SU-DHL-6 (cell line): ENCODE data around the gene AFG3L2.

Experiments used
- H2AFZ ChIP-seq: fragments of 200-600 bp; sonication (generic); 2 replicates; pipeline ENCODE4 v1.6.1; 2014; ENCODE audit warnings: low read depth, mild to moderate bottlenecking, moderate library complexity, mixed read lengths, antibody characterized with exemption, low read length; ENCODE audit not compliant: severe bottlenecking
- H3F3A ChIP-seq: fragments of 200-600 bp; shearing (Covaris generic); 2 replicates; pipeline ENCODE4 v1.6.0; 2016; ENCODE audit warnings: antibody characterized with exemption, mild to moderate bottlenecking; ENCODE audit not compliant: insufficient read depth
- H3K27ac ChIP-seq: fragments of 200-600 bp; sonication (generic); 2 replicates; pipeline ENCODE4 v1.5.1; 2016; ENCODE audit warnings: low read depth, mild to moderate bottlenecking, low read length, moderate library complexity, mixed read lengths
- H3K27me3 ChIP-seq: fragments of 200-600 bp; sonication (generic), shearing (Covaris generic); 2 replicates; pipeline ENCODE4 v1.6.0; 2014; ENCODE audit warnings: mild to moderate bottlenecking, low read length
- H3K36me3 ChIP-seq: fragments of 200-600 bp; sonication (generic); 2 replicates; pipeline ENCODE4 v1.6.1; 2014; ENCODE audit warnings: mild to moderate bottlenecking, low read length, mixed read lengths
- H3K4me2 ChIP-seq: fragments of 300-600, 200-600 bp; shearing (Covaris generic), sonication (generic); 2 replicates; pipeline ENCODE4 v1.6.0; 2014; ENCODE audit warnings: low read length, low read depth, mild to moderate bottlenecking; ENCODE audit not compliant: poor library complexity, severe bottlenecking
- H3K4me3 ChIP-seq: fragments of 200-600 bp; sonication (generic); 2 replicates; pipeline ENCODE4 v1.5.1; 2014; ENCODE audit warnings: antibody characterized with exemption, low read length, mild to moderate bottlenecking, mixed read lengths; ENCODE audit not compliant: insufficient read depth, poor library complexity, severe bottlenecking
- H3K79me2 ChIP-seq: fragments of 200-600 bp; sonication (generic); 2 replicates; pipeline ENCODE4 v1.6.1; 2014; ENCODE audit warnings: mild to moderate bottlenecking, low read length, moderate library complexity; ENCODE audit not compliant: insufficient read depth
- H3K9ac ChIP-seq: fragments of 200-600 bp; sonication (generic); 2 replicates; pipeline ENCODE4 v1.7.0; 2014; ENCODE audit warnings: mild to moderate bottlenecking, low read length
- H3K9me2 ChIP-seq: fragments of 200-600 bp; sonication (generic); replicated peaks from 2 replicates; pipeline ENCODE4 v1.6.1; 2014; ENCODE audit warnings: low read length; ENCODE audit not compliant: insufficient read depth
- H3K9me3 ChIP-seq: fragments of 200-600 bp; sonication (generic); 2 replicates; pipeline ENCODE4 v1.6.1; 2014; ENCODE audit warnings: low read length, mixed read lengths; ENCODE audit not compliant: insufficient read depth
- H4K20me1 ChIP-seq: fragments of 200-600 bp; sonication (generic); 2 replicates; pipeline ENCODE4 v1.6.1; 2014; ENCODE audit warnings: low read depth, mild to moderate bottlenecking, antibody characterized with exemption, low read length, moderate library complexity, mixed read lengths
- EZH2phosphoT487 ChIP-seq: fragments of 200-600 bp; sonication (generic), shearing (Covaris generic); conservative IDR thresholded peaks from 2 replicates; pipeline ENCODE4 v1.6.1; 2018; ENCODE audit warnings: mild to moderate bottlenecking, antibody characterized with exemption, low read length, moderate library complexity, mixed read lengths
- TF ChIP-seq, protein P1 (sequence below): fragments of 200-600 bp; sonication (generic); IDR thresholded peaks from one replicate; pipeline ENCODE4 v1.5.1; 2017; ENCODE audit warnings: antibody characterized with exemption, mild to moderate bottlenecking, low read length, moderate library complexity; ENCODE audit not compliant: insufficient read depth, poor library complexity, severe bottlenecking

The AFG3L2 gene

DNA sequence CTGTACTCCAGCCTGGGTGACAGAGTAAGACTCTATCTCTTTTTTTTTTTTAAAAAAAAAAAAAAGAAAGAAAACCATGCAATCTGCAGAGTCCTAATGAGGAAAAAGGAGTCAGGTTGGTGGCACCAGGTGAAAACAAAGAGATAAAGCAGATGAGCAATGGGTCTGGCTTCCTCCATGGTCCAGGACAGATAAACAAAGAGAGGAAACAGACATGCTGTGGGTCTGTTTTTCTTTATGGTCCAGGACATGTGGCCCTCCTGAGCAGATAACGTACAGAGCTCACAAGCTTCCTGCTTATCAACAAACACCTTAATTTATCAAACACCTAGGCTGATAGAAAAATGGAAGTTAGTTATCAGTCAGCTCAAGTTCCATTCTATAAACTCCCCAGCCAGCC is 93.4 kb downstream of the AFG3L2 start:
- no peaks in the 10 kb centered on the region for H4K20me1 ChIP-seq
- H3K27ac ChIP-seq = no peak overlapping the region
- TF ChIP-seq, protein P1, sequence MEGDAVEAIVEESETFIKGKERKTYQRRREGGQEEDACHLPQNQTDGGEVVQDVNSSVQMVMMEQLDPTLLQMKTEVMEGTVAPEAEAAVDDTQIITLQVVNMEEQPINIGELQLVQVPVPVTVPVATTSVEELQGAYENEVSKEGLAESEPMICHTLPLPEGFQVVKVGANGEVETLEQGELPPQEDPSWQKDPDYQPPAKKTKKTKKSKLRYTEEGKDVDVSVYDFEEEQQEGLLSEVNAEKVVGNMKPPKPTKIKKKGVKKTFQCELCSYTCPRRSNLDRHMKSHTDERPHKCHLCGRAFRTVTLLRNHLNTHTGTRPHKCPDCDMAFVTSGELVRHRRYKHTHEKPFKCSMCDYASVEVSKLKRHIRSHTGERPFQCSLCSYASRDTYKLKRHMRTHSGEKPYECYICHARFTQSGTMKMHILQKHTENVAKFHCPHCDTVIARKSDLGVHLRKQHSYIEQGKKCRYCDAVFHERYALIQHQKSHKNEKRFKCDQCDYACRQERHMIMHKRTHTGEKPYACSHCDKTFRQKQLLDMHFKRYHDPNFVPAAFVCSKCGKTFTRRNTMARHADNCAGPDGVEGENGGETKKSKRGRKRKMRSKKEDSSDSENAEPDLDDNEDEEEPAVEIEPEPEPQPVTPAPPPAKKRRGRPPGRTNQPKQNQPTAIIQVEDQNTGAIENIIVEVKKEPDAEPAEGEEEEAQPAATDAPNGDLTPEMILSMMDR = no peak
- no peak for TF ChIP-seq EZH2phosphoT487
- no peaks in the 10 kb centered on the region for H3F3A ChIP-seq
- H3K4me2 ChIP-seq = no peak overlapping the region
- H3K79me2 ChIP-seq = no peaks in the 10 kb centered on the region
- no peaks in the 10 kb centered on the region for H3K9me2 ChIP-seq
- H3K9ac ChIP-seq = no peak overlapping the region
- H3K9me3 ChIP-seq = no peaks in the 10 kb centered on the region
- no peaks in the 10 kb centered on the region for H3K27me3 ChIP-seq
- H3K36me3 ChIP-seq = no peaks in the 10 kb centered on the region
- no peak overlapping the region for H3K4me3 ChIP-seq
- H2AFZ ChIP-seq = no peak overlapping the region

DNA sequence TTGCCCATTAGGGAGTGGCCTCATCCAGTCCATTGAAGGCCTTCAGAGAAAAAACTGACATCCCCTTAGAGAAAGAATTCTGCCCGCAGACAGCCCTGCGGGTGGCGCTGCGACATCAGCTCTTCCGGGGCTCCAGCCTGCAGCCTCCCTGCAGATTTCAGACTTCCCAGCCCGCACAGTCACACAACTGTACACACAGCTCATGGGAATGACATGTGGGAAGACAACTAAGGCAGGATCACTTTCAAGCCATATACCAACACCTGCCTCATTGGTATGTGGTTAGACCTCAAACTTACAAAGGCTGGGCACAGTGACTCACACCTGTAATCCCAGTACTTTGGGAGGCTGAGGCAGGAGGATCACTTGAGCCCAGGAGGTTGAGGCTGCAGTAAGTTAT is 93.8 kb downstream of the AFG3L2 start:
- H2AFZ ChIP-seq = no peak overlapping the region
- no peak overlapping the region for H3K4me2 ChIP-seq
- H3F3A ChIP-seq = no peaks in the 10 kb centered on the region
- no peaks in the 10 kb centered on the region for H3K36me3 ChIP-seq
- no peaks in the 10 kb centered on the region for H4K20me1 ChIP-seq
- no peak for TF ChIP-seq EZH2phosphoT487
- TF ChIP-seq, protein P1 = no peak
- no peak overlapping the region for H3K9ac ChIP-seq
- H3K9me3 ChIP-seq = no peaks in the 10 kb centered on the region
- no peaks in the 10 kb centered on the region for H3K9me2 ChIP-seq
- H3K4me3 ChIP-seq = no peak overlapping the region
- no peak overlapping the region for H3K27ac ChIP-seq
- H3K27me3 ChIP-seq = no peaks in the 10 kb centered on the region
- no peaks in the 10 kb centered on the region for H3K79me2 ChIP-seq

DNA sequence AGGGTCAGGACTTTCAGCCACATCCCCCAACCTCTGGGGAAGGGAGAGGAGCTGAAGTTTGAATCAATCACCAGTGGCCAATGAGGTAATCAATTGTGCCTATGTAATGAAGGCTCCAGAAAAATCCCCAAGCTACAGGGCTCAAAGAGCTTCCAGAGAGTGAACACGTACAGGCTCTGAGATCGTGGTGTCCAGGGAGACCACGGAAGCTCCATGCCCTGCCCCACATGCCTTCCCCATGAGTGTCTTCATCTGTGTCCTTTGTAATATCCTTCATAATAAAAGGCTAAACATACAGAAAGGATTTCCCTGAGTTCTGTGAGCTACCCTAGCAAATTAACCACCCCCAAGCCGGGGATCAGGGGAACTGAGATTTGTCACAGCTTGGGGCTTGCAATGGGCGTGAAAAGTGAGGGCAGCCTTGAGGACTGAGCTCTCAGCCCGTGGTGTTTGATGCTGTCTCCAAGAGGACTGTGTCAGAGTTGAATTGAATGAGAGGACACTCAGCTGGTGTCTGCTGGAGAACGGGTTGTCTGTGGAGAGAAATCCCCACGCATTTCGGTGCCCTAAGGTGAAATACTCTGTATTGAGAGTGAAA is 94.5 kb downstream of the AFG3L2 start:
- H3K9ac ChIP-seq = no peak overlapping the region
- no peak overlapping the region for H3K4me2 ChIP-seq

More for the DNA sequence above, 94.5 kb downstream of the AFG3L2 start:
- Histone ChIP-seq H3K36me3 (no peaks in the 10 kb centered on the region), H3K27ac (no peak overlapping the region), H3F3A (no peaks in the 10 kb centered on the region), H3K9me3 (no peaks in the 10 kb centered on the region), H3K27me3 (no peaks in the 10 kb centered on the region), H2AFZ (no peak overlapping the region), H4K20me1 (no peaks in the 10 kb centered on the region), H3K4me3 (no peak overlapping the region), H3K9me2 (no peaks in the 10 kb centered on the region), H3K79me2 (no peaks in the 10 kb centered on the region)
- TF ChIP-seq, protein P1 = no peak
- no peak for TF ChIP-seq EZH2phosphoT487
